Superior temporal gyrus (tissue), 1 donor: ENCODE data around the gene MIB1.
"Not testable (repeated sequence)": the region's sequence is repeated elsewhere in the genome, so short reads cannot be mapped to it uniquely, and the experiment has no call there.

Experiments used
- DNase-seq: peaks from one replicate; pipeline ENCODE4 v3.0.0-alpha.2; 2016; ENCODE audit errors: extremely low spot score

MIB1 gene

DNA sequence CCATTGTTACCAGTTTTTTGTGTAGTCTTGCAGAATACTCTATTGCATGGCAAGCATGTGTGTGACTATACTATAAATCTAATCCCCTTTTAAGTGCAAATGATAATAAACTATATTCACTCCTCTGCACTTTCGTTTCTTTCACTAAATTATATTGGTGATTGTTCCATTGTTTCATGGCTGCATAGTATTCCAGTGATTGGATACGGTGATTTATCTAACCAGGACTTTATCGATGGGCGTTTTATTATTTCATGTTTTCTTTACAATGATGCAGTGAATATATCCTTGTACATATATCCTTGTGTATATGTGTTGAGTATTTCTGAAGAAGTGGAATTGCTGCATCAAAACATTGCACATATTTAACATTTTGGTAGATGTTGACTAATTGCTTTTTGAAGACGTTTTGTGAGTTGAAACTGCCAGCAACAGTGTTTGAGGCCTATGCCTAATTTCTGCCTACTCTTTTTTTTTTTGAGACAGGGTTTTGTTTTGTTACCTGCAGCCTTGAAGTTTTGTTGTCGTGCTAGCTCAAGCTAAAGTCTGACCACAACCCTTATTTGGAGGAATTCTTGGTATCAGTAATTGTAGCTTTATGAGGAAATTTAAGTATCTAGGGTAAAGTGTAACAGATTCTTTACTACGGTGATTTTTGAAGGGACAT, 2.7 kb downstream of the MIB1 start:
- DNase-seq = peak; percentile 7

GRCh38 chr18:21745231-21745630, 4.6 kb downstream of the MIB1 start:
- no peak for DNase-seq

DNA sequence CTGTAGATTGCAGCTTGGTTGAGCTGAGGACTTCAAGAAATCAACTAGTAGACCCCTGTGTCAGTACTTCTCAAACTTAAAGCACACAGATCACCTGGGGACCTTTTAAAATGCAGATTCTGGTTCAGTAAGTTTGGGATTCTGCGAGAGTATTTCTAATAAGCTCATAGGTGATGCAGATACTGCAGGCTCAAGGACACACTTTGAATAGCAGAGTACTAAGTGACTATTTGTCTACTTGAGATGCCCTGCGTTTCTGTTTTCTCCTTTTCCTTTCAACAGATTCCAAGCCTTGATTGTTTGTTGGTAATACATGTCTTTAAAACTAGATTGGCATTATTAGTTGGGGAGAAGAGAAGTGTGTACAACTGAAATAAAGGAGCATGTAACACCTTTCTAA, 6.7 kb downstream of the MIB1 start:
- DNase-seq = no peak

- no peak for DNase-seq
Measured at GRCh38 chr18:21747764-21748693, 7.4 kb downstream of the MIB1 start.

DNA sequence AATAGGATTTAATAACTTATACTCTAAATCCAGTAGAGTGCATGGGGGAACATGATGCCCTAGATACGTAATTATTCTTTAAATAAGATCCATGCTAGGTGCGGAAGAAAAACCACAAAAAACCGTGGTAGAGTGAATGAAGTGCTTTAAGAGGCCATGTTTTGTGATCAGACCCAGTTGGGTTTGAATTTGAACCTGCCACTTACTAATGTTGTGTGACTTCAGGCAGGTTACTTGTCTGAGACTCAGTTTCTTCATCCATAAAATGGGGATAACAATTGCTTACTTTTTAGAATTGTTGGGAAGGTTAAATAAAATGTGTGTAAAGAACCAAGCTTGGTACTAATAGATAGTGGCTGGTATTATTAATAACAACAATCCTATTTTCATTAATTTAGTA, 17.2 kb downstream of the MIB1 start:
- DNase-seq = no peak

- DNase-seq = no peak
Measured at GRCh38 chr18:21759836-21760235, 19.2 kb downstream of the MIB1 start.

DNA sequence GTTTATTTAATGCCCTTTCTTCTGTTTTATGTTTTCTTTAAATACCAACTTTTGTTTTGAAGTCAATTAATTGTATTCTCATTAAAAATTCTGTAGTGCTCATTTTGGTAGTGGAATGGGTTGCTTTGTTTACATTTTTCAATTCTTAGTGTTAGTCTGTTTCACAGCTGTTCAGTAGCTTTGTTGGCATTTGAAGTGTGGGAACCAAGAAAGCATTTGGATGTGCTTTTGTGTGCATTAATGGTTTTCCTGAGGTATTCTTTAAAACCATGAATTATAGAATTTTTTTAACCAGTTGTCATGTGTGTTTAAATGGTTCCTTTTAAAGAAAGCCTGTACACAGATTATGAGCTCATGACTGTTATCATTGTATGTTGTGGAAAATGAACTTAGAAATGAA, 19.7 kb downstream of the MIB1 start:
- DNase-seq = no peak

- no peak for DNase-seq
Measured at GRCh38 chr18:21761471-21762115, 21.0 kb downstream of the MIB1 start.

DNA sequence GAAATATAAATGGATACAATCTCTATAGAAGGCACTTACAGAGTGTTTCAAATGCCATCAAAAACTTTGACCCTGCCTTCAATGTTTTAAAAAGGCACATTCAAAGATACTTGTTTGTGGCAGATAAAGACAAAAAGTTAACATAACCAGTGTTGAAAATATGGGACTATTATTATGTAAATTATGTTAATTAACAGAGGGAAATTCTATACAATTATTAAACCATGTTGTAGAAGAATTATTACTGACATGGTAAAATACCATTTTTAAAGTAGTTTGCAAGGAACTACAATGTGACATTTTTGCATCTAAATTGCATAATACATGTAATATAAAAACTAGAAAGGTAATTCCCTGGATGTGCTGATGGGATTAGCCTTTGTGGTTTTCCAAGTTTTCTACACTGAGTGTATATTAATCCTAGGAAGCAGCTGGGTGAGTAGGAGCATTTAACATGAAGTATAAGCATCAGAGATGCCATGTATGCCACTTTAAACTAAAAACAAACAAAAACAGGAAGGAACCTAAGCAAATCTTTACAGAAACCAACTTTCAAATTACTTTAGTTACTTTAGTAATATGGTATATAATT, 21.7 kb downstream of the MIB1 start:
- no peak for DNase-seq

DNA sequence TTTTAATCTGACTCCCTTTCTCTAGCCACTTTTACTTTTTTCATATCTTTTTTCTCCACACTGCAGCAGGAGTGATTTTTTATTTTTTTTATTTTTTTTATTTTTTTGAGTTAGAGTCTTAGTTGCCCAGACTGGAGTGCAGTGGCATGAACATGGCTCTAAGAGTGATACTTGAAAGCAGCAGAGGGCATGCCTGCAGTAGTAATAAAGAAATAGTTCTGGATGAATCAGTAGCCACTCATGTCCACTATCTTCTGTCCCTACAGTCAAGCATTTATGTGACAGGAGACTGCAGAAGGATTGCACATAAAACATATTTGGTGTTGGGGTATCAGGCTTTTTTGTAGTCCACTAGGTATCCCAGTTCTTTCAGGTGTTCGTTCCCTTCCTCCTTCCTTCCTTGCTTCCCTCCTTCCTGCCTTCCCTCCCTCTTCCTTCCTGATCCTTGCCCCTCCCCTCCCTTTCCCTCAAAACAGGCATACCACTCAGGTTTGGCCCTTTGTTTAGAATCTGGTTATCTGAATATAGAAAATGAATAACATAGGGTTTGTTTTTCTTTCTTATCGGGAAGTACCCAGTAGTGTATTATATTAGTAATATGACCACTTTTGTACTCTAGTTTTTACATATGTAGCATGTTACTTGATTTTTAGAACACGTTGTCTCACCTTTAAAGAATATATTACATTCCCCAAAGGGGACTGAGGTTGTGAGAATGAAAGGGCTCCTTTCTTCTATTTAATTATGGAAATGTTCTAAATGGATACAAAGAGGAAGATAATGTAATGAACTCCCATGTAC, 23.5 kb downstream of the MIB1 start:
- DNase-seq = no peak

- no peak for DNase-seq
Measured at GRCh38 chr18:21769206-21769605, 28.6 kb downstream of the MIB1 start.

GRCh38 chr18:21774722-21775121, 34.1 kb downstream of the MIB1 start:
- DNase-seq = no peak

- no peak for DNase-seq
Measured at GRCh38 chr18:21777814-21778213, 37.2 kb downstream of the MIB1 start.

DNA sequence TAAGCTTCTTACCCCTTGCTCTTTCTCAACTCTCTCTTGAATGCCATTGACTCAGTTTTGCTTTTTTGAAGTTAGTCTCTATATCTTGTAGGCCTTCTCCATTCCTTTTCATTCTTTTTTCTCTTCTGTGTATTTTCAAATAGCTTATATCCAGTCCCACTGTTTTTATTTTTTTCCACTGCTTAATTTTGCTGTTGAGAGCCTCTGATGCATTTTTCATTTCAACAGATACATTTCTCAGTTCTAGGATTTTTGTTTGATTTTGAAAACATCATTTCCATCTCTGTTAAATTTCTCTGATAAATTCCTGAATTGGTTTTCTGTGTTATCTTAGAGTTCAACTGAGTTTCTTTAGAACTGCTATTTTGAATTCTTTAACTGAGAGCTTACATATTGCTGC, 45.9 kb downstream of the MIB1 start:
- DNase-seq = no peak

GRCh38 chr18:21796089-21796488, 55.5 kb downstream of the MIB1 start:
- DNase-seq = not testable (repeated sequence)

DNA sequence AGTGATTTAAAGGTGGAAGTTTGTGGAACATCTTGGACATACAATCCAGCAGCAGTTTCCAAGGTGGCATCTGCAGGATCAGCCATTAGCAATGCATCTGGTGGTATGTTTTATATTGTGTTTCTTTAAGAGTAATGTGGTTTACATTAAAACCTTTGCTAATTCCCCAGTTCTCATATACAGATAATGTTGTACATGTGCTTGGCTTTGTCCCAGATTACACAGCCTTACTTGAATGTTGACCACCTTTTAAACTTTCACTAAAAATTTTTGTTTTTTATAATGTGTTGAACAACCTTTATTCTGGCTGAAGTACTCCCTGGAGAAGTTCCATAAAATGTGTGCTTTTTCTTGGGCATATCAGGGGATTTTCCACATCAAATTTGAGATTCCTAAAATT, 57.5 kb downstream of the MIB1 start:
- DNase-seq = peak; percentile 7

GRCh38 chr18:21799721-21800120, 59.1 kb downstream of the MIB1 start:
- DNase-seq = no peak

DNA sequence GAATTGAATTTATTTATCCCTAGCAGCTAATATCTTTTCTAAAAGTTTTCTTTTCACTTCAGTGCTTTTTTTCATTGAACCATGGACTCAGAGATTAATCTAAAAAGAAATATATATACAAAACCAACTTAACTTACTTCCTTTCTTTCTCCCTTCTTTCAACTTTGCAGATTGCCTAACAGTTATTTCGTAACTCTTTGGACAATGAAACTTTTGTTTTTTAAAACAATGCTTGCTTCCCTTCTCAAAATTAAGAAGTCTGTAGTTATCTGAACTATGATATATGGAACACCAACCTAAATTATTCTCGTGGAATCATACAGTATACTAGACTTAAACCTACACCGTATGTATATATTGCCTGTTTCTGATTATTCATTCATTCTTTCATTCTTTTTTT, 62.9 kb downstream of the MIB1 start:
- DNase-seq = no peak

DNA sequence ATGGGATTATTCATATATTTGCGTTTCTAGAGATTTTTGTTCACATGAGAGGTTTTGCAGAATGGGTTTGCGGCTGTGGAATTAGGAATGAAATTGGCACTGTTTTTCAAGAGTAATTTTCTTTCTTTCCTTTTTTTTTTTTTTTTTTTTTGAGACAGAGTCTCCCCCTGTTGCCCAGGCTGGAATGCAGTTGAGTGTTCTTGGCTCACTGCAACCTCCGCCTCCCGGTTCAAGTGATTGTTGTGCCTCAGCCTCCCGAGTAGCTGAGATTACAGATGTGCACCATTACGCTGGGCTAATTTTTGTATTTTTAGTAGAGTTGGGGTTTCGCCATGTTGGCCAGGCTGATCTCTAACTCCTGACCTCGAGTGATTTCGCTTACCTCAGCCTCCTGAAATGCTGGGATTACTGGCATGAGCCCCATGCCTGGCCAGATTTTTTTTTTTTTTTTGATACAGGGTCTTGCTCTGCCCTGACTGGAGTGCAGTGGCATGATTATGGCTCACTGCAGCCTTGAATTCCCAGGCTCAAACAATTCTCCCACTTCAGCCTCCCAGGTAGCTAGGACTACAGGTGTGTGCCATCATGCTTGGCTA, 65.3 kb downstream of the MIB1 start:
- peak; percentile 6 for DNase-seq

- DNase-seq = no peak
Measured at GRCh38 chr18:21808185-21808584, 67.6 kb downstream of the MIB1 start.

- no peak for DNase-seq
Measured at GRCh38 chr18:21809725-21810124, 69.1 kb downstream of the MIB1 start.
